HEK293T (cell line): ENCODE results near the gene TMEM91.

ENCODE experiments used
- FOXK2 ChIP-seq: fragments of 450-650 bp; IDR thresholded peaks from 2 replicates; pipeline ENCODE4 v1.6.1; 2016; ENCODE audit warnings: mild to moderate bottlenecking
- SUZ12 ChIP-seq: fragments of 450-650 bp; IDR thresholded peaks from 2 replicates; pipeline ENCODE4 v1.6.1; 2016; ENCODE audit warnings: mild to moderate bottlenecking

- TF ChIP-seq SUZ12 (no peak), FOXK2 (no peak)
Measured at GRCh38 chr19:41355035-41355434, 21.3 kb upstream of the TMEM91 start.
